ENCODE data around the gene PTRH1.

Gene PTRH1

DNA sequence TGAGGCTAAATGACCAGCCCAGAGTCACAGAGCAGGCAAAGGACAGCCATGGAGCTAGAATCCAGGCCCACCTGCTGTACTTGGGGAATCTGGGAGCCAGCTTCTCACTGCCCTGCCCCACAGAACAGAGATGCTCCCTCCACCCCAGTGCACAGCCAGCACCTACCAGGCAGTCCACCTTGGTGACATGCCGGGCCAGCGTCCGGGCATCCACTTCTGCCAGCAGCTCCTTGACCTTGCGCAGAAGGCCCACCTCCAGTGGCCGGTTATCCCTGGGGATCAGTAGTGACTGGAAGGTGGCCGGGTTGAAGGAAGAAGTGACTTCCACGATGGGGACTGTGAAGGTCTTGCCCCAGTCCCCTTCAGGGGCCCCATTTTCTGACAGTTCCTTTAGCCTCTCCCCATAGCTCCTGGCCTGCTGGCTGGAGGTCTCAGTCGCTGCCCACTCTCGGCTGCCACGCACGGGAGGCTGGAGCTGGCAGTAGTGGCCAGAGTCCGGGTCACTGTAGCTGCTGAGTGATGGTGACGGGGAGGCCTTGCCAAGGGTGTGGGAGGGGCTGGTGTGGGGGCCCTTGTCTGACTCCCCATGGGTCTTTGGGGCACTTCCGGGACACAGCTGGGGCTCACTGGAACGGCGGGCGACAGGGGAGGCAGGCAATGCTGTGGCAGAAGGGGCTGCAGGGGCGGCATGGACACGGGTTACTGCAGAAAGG is 29.1 kb upstream of the PTRH1 start:
- intact Hi-C loops (cut with DNase I) = no loop called here
- no peak for DNase-seq

DNA sequence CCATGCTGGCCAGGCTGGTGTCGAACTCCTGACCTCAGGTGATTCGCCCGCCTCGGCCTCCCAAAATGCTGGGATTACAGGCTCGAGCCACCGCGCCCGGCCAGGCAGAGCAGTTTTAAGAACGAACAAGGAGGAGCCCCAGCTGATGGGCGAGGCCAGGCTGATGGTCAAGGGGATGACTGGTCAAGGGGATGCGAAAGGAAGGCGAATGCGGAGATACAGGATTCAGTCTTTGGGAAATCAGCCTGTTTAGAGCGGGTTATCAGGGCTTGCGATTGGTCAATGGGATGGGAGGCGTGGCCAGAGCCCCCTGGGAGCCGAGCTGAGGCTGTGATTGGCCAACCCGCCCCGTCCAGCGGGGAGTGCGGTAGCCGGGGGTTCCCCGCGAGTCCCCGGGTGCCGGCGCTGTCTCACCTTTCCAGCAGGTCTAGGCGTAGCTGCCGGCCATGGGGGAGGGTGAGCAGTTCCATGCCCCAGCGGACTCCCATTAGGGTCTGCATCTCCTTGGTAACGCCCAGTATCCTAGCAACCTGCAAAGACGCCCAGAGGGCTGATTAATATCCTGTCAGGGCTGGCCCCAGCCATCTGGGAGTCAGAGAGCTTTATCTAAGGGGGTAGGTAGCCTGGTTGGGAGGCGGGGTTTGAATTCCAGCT is 27.1 kb upstream of the PTRH1 start:
- intact Hi-C loops (cut with DNase I) = no loop called here
- peak in 25 of 42 donors; percentile 13 to 75 (median 44) for DNase-seq

DNA sequence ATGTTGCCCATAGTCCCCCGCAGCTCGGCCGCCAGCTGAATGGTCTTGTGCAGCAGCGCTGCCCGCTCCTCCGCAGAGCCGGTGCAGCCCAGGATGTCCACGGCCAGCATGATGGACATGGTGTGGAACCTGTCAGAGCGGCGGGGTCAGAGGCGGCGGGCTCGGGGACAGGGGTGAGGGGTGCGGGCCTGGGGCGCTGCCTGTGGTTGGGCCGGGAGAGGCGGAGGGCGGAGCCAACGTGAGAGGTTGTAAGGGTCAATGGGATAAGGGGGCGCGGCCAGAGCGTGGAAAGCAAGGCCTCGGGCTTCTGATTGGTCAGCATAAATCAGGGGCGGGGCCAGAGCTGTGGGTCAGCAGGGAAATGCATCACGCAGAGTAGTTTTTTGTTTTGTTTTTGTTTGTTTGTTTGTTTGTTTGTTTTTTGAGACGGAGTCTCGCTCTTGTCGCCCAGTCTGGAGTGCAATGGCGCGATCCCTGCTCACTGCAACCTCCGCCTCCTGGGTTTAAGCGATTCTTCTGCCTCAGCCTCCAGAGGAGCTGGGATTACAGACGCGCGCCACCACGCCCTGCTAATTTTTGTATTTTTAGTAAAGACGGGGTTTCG is 26.5 kb upstream of the PTRH1 start:
- DNase-seq = peak; percentile 57 to 94 (median 86)
- intact Hi-C loops (cut with DNase I) = no loop called here

DNA sequence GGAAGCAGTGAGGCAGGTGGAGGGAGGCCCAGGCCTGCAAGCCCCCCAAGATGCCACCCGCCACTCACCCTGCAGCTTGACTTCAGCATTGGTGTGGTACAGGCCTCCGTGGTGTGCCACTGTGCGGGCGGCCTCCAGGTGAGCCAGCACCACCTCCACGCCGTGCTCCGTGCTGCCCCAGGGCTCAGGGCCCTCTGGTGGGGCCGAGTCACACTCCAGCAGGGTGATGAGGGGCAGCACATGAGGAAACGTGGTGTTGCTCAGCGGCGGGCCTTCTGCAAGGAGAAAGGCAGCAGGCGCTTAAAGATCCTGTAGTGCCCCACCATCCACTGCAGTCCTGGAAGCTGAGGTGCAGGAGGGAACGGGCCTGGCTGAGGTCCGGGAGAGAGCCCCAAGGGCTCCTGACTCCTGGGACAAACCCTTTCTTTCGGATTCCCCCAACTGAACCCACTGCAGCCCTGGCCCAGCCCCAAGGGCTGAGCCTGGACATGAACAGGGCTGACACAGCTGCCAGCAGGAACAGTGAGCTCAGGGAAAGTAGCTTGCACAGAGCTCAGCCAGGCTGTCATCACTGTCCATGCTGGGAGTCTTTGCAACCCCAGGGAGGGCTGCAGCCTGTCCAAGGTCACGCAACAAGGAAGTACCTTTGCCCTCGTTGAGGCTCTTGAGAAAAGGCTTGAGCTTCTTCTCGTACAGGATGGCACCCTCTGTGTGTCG is 24.3 kb upstream of the PTRH1 start:
- intact Hi-C loops (cut with DNase I) = loop anchor here (5.0 to 10.0 kb wide), 3 partner anchors 135 to 235 kb away; partner anchors contain the start of genes AK1 and ST6GALNAC4
- no peak for DNase-seq

DNA sequence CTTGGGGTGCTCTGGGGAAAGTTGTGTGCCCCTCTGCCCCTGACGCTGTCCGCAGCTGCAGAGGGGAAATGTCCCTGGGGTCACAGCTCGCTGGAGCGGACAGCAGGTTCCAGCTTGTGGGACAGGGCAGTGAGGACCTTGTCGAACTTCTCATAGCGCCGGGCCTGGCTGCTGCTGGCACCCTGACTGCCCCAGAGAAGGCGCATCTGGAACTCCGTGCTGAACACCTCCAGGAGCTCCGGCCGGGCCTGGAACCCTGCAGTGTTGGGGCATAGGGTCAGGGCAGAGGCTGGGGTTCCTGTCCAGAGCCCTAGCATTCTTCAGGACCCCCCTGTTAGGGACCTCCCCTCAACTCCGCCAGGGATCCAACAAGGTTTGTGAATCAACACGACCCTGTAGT is 23.2 kb upstream of the PTRH1 start:
- intact Hi-C loops (cut with DNase I) = loop anchor here (5.0 to 10.0 kb wide), 3 partner anchors 136 to 234 kb away; partner anchors contain the start of genes AK1 and ST6GALNAC4
- DNase-seq = no peak

DNA sequence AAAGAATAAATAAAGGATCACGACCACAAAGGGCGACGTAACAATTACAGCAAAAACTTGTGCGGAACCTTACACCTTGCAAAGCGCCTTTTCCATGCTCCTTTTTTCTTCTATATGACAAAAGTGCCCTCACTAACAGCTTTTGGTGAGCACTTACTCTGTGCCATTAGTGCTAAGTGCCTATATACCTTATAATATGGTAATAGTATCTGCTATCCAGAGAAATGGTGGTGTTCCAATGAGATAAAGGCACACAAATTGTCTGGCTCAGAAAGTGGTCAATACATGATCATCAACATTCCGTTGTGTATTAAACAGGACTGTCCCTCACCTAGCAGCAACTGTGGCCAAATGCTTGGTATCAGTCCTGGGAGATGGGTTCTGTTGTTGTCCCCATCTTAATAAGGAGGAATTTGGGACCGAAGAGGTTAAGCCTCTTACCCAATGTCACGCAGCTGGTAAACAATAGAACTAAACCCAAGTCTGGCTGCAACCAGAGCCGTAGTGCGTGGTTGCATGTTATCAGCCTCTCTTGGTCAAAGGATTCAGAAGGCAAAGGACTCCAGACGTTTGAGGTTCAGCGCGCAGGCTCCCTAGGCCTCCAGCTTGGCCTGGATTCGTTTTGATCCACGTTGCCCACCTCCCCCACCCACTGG is 20.2 kb upstream of the PTRH1 start:
- intact Hi-C loops (cut with DNase I) = loop anchor here (2.0 to 10.0 kb wide), 4 partner anchors 51 to 231 kb away; partner anchors contain the start of genes AK1, CDK9 and ST6GALNAC4
- no peak for DNase-seq

DNA sequence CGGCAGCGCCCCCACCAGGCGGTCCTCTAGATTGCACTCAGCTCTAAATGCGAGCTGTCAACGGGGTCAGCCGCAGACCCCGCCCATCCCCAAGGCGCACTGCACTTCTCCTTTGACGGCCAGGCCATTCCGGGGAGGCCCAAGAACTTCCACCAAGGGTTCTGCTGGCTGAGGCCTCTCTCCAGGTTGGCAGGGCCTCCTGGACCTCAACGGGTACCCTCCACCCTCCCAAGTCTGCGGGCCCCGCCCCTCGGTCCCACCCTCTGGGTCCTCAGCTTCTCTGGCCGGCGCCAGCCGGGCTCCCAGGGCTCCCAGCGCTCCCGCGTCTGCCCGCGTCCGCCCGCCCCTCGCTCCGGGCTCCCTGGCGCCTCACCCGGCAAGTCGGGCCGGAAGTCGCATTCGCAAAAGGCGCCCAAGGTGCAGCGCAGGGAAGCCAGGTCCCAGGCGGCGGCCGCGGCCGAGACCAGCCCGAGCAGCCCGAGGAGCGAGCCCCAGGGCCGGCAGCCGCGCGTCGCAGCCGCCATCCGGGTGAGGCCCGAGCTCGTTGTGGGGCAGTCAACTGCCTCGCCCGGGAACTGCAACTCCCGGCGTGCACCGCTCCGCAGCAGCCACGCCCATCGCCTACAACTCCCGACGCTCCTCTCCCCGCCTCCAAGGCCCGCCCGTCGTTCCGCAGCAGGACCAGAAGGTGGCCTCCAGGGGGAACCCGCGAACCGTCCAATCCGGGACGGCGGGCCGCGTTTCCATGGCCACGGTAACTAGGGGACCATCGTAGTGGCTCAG is 19.5 kb upstream of the PTRH1 start, which contains the start of gene TOR2A:
TSS of gene TOR2A (minus strand) at position 548 of the 783 bp plus-strand sequence. CDS start at position 524, 24 bp downstream.
- intact Hi-C loops (cut with DNase I) = loop anchor here (2.0 to 10.0 kb wide), 5 partner anchors 52 to 230 kb away; partner anchors contain the start of genes AK1, CDK9 and ST6GALNAC4
- DNase-seq = peak; percentile 94 to 99 (median 98)

DNA sequence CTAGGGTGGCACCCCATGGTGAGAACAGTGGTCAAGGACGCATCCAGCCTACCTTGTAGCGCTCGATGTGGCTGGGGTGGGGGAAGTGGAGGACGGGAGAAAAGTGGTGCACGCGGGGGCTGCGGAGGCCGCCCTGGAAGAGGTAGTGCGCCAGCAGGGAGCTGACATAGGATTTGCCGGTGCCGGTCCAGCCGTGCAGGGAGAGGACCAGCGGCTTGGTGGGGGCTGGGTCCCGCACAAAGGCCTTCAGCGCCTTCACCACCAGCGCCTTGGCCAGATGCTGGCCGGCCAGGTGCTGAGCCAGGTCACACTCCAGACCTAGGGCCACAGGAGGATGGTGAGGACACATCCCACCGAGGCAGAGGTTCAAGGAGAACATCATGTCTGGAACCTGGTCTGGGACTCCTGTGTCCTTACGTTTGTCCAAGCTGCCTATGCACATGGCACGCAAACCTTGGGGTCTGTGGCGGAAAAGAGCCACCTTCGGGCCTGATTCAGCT is 18.8 kb upstream of the PTRH1 start:
- intact Hi-C loops (cut with DNase I) = loop anchor here (2.0 to 10.0 kb wide), 4 partner anchors 53 to 229 kb away; partner anchors contain the start of genes AK1 and CDK9
- peak in 18 of 42 donors; percentile 7 to 54 (median 34) for DNase-seq

DNA sequence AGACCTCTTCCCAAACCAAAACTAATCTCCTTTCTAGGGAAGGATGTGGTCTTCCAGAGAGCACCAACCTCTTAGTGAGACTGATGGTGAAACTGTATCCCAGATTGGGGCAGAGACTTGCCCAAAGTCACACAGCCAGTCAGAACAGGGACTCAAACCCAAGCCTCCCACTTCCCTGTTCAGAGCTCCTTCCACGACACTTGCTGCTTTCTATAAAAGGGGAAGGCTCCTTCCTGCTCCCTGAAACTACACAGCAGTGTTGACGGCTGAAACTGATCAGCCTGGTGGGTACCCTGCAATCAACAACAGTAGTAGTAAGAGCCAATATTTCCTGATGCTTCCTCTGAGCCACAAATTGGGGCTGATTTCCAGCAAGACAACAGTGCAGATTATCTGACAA is 18.2 kb upstream of the PTRH1 start:
- no peak for DNase-seq
- intact Hi-C loops (cut with DNase I) = loop anchor here (2.0 to 10.0 kb wide), 4 partner anchors 53 to 229 kb away; partner anchors contain the start of genes AK1 and CDK9

DNA sequence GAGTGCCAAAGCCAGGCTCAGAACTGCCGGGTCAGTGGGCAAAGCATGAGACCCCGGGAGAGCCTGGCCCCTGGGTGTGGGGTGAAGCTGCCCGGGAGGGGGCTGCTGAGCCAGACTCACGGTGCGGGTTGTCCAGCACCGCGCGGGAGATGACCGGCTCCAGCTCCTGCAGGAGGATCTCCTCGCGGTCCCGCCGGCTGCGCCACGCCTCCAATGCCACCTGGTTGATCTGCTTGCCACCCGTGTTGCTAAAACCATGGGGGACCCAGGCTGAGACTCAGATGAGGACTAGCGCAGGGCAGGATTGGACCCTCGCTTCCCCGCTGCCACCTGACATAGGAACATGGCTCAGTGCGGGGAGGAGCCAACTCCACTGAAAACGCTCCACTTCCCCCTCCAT is 17.0 kb upstream of the PTRH1 start:
- intact Hi-C loops (cut with DNase I) = loop anchor here (5.0 to 10.0 kb wide), 3 partner anchors 140 to 228 kb away; partner anchors contain the start of gene AK1
- no peak for DNase-seq

DNA sequence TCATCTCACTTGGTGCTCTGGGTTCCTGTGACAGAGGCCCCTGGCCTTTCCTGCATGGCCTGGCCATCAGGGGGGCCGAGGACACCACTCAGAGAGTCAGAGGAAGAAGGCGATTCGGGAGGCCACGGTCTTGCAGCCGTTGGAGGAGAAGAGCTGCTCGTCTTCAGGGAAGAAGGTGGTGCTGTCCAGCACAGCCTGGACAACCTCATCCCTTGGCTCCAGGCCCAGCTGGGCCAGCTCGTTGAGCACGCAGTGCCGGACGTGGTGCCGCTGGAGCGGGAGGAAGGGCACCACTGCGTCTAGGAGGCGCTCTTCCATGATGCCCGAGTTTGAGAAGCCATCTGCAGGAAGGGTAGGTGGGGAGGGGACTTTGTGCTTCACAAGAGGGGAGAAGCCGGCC is 16.5 kb upstream of the PTRH1 start:
- no peak for DNase-seq
- intact Hi-C loops (cut with DNase I) = loop anchor here (5.0 to 10.0 kb wide), 3 partner anchors 140 to 227 kb away; partner anchors contain the start of gene AK1

DNA sequence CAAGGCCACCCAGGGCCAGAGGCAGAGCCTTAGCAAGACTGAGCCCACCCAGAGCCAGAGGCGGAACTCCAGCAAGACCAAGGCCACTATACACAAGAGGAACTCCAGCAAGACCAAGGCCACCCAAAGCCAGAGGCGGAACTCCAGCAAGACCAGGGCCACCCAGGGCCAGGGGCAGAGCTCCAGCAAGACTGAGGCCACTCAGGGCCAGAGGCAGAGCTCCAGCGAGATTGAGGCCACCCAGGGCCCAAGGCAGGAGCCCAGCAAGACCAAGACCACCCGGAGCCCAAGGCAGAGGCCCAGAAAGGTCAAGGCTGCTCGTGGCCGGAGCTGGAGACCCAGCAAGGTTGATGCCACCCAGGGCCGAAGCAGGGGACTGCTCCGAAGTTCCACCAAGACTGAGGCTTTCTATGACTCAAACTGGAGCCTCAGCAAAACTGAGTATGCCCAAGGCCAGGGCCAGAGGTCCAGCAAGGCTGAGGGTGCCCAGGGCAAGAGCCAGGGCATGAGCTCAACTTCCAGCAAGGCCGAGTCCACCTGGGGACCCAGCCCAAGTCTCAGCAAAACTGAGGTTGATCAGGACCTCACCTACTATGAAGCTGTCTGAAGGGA is 15.4 kb upstream of the PTRH1 start:
- no peak for DNase-seq
- intact Hi-C loops (cut with DNase I) = loop anchor here (5.0 to 10.0 kb wide), 3 partner anchors 139 to 226 kb away; partner anchors contain the start of gene AK1

DNA sequence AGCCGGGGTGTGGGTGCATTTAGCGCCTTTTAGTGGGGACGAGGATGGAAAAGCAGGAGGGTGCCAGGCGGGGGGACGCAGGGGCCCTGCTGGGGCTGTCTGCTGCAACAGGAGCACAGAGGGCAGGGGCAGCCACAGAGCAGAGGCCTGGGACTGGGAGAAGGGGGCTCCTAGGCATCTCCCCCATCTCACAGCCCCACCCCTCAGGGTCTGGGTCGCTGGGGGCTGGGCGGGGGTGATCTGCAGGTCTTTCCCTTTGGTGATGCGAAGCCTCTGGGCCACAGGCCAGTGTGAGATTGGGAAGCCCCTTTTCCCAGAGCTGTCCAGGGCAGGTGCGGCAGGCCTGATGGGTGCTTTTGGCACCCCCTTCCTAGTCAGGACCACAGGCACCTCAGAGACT is 14.8 kb upstream of the PTRH1 start:
- no peak for DNase-seq
- intact Hi-C loops (cut with DNase I) = loop anchor here (5.0 to 10.0 kb wide), 3 partner anchors 138 to 225 kb away; partner anchors contain the start of gene AK1

DNA sequence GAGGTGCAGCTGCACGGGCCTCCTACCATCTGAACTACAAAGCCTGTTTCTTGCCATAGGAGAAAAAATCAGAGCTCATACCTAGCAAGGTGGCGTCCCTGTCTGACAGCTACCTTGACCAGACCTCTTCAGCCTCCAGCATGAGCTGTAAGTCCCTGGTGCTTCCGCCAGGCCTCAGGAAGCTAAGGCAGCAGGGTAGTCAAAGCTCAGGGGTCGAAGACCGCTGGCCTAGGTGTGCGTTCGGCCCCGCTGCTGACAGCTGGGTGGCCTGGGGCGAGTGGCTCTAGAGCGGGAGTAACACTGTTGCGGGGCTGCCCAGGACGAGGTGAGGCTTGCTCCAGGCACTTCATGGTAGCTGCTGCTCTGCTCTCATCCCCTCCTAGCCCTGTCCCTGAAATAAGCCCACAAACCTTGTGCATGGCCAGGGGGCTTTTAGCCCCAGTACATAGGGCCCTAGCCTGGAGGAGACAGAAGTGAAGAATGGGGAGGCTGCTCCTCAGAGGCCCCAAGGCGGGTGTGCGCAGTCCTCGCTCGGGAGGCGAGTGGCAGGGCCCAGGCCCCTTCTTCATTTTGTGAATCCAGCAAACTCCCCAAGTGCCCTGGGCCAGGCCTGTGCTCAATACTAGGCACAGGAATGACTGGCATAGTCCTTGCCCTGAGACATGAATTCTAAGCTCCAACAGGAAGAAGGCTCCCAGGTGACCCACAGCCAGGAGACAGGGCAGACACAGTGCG is 14.2 kb upstream of the PTRH1 start:
- intact Hi-C loops (cut with DNase I) = loop anchor here (5.0 to 10.0 kb wide), 3 partner anchors 137 to 225 kb away; partner anchors contain the start of gene AK1
- no peak for DNase-seq

DNA sequence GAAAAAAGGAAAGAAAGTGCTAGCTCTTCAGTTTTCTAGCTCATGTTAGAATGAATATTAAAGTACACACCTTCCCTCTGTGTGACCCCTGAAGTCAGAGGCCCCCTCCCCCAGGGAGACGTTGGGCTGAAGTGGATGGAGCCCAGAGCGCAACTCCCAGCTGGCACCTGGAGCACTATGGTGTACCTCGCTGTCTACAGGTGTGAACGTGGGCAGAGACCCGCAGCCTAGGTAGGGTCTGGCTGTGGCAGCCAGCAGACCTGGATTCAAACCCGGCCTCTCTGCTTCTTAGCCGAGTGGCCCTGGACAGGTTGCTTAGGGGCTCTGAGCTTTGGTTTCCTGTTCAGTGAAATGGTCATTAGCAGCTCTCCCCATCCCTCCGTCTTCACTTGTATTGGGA is 13.3 kb upstream of the PTRH1 start:
- intact Hi-C loops (cut with DNase I) = no loop called here
- DNase-seq = no peak

DNA sequence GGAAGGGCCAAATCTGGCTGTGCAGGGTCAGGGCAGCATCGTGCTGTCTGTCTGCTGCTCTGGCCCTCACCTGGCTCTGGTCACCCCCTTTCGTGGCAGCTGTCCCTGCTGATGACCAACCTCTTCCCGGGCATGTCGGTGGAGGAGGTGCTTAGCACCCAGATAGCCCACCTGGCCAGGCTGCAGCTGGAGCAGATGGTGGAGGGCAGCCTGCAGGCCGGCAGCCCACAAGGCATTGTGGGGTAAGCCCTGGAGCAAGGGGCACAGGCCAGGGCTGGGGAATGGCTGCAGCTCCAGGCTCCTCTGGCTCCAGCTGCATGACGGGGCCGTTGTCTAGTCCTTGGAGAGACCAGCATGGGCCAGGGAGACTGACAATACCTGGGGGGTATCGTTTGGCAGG is 11.4 kb upstream of the PTRH1 start:
- no peak for DNase-seq
- intact Hi-C loops (cut with DNase I) = no loop called here
